Measurements from ENCODE around the gene PRLR.

Gene PRLR

DNA sequence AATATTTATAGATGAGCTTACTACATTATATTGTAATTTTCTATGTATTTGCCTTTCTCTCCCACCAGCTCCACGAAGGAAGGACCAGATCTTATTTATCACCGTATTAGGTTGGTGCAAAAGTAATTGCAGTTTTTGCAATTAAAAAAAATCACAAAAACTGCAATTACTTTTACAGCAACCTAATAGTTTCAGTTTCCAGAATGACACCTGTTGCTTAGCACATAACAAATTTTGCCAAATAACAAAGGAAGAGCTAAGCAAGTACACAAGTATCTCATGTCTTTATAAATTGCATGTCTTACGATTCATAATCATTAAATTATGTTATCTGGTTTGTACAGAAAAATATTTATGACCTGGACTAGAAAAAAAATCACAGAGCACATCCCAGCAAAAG, 228.4 kb downstream of the PRLR start:
- in situ Hi-C loops (cut with HindIII; ENCODE audit: low sequenced_read_pairs): no loop called here
- TF ChIP-seq, protein P1, sequence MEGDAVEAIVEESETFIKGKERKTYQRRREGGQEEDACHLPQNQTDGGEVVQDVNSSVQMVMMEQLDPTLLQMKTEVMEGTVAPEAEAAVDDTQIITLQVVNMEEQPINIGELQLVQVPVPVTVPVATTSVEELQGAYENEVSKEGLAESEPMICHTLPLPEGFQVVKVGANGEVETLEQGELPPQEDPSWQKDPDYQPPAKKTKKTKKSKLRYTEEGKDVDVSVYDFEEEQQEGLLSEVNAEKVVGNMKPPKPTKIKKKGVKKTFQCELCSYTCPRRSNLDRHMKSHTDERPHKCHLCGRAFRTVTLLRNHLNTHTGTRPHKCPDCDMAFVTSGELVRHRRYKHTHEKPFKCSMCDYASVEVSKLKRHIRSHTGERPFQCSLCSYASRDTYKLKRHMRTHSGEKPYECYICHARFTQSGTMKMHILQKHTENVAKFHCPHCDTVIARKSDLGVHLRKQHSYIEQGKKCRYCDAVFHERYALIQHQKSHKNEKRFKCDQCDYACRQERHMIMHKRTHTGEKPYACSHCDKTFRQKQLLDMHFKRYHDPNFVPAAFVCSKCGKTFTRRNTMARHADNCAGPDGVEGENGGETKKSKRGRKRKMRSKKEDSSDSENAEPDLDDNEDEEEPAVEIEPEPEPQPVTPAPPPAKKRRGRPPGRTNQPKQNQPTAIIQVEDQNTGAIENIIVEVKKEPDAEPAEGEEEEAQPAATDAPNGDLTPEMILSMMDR (IDR thresholded peaks at IDR 0.05; ENCODE audit: low read depth, low read length, missing control alignments): no peak
- no peak overlapping the region for H3K4me3 ChIP-seq (ENCODE audit: low read depth, low read length)
- no peak for DNase-seq (ENCODE audit: low read depth)

Measured in astrocyte of the cerebellum (primary cell).